HG03064 (cell line): ENCODE data around the gene GDPD5.
"Not testable (repeated sequence)": the region's sequence is repeated elsewhere in the genome, so short reads cannot be mapped to it uniquely, and the experiment has no call there.

Experiments
- ATAC-seq: cut with Tn5 transposase; IDR thresholded peaks from one replicate; pipeline ENCODE4 v1.9.1; 2021; ENCODE audit warnings: low read depth; ENCODE audit not compliant: unreplicated experiment

GDPD5 gene

DNA sequence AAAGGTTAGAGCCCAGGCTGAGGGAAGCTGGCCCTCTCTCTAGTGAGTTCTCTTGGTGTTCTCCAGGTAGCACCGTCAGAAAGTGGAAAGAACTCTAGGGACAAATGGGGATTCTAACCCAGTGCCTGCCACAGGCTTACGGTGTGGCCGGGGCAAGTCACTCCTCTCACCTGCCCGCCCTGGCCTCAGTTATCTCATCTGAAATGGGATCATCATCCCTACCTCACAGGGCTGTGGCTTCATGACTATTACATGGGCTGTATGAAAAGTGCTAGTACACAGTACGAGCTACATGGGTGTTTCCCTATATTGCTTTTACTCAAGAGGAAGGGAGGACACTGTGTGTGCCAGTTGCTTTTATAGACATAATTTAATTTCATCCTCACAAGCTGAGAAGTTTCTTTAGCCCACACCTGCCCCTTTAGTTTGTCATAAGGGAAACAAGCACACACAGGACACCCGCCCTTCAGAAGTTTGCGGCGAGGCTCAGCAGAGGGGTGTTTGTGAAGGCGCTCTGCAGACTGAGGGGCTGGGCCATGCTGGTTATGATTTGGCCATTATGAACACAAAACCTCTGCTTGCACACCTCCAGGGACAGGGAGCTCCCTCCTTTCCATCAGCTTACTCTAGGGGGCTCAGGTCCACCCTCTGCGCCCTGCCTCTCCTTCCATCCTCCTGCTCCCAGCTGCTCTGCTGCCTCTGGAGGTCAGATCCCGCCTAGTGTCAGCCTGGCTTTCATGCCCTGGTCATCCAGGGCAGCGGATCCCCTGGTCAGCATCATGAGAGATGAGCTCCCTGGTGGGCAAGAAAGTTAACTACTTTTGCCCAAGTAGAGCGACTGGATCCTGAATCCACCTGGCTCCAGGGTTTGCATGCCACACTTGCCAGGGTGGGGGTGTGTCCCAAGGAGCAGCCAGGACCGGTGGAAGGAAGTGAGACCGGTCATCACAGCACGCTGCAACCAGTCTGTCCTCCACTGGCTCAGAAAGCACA, 93.9 kb downstream of the GDPD5 start:
- no peak for ATAC-seq

- no peak for ATAC-seq
These were observed 94.8 kb downstream of the GDPD5 start for GRCh38 chr11:75430714-75431532.

DNA sequence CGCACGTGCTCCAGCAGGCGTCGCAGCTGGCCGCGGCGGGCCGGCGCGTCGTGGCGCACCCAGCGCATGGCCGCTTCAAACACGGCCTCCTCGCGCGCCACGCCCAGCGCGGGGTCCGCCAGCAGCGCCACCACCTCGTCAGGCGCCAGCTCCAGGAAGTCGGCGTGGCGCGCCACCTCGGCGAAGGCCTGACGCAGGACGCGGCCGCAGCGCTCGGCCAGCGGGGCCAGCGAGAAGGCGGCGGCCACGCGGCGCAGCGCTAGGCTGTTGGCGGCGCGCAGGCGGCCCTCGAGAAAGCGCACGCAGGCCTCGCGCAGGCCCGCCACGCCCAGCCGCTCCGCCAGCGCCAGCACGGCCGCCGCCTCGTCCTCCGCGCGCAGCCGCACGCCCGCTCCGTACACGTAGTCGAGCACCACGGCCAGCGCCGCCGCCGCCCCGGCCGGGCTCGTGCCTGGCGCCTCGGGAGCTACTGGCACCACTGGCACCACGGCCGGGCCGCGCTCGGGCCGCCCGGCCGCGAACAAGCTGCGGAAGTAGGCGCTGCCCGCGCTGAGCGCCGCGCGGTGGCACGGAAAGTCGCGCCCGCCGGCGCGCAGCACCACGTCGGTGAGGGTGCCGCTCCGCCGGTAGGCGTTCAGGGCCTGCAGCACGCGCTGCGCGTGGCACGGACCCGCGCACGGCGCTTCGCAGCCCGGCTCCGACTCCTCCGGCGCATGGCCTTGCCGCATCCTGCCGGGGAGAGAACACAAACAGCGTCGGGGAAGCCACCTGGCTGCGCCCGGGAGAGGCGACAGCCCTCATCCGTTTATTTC, 95.6 kb downstream of the GDPD5 start:
- ATAC-seq, result no peak

DNA sequence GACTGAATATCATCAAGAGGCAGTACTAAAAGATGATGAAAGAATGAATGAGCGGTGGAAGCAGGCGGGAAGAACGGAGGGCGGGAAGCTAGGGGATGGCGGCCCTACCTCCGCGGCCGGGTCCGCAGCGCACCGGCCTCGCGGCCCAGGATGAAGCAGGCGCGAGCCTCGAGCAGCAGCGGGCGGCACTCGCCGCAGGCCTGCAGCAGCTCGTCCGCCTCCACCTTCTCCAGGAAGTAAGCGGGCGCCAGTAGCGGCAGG, 96.2 kb downstream of the GDPD5 start:
- no peak for ATAC-seq

- no peak for ATAC-seq
These were observed 96.6 kb downstream of the GDPD5 start for GRCh38 chr11:75428989-75429640.

- no peak for ATAC-seq
These were observed 97.4 kb downstream of the GDPD5 start for GRCh38 chr11:75428281-75428724.

DNA sequence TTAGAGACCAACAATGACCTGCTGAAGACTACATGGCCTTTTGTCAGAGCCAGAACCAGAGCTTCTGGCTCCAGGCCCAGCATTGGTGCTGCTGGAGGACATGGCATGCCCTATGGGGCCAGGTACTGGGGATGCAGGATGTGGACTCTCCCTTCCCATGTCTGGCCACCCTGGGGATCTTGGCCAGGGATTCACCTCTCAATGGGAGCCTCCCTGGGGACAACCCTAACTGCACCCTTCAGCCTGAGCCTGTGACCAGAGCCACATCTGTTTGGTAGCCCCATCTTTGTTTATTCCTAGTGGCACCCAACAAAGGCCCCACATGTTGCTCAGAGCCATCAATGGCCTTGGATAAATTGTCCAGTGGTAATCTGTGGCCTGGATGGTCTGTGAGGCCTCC, 98.6 kb downstream of the GDPD5 start:
- ATAC-seq, result no peak

GRCh38 chr11:75426720-75427086, 99.0 kb downstream of the GDPD5 start:
- ATAC-seq, result no peak

GRCh38 chr11:75425422-75425821, 100.3 kb downstream of the GDPD5 start:
- ATAC-seq, result no peak

GRCh38 chr11:75424396-75424795, 101.3 kb downstream of the GDPD5 start:
- ATAC-seq, result no peak

DNA sequence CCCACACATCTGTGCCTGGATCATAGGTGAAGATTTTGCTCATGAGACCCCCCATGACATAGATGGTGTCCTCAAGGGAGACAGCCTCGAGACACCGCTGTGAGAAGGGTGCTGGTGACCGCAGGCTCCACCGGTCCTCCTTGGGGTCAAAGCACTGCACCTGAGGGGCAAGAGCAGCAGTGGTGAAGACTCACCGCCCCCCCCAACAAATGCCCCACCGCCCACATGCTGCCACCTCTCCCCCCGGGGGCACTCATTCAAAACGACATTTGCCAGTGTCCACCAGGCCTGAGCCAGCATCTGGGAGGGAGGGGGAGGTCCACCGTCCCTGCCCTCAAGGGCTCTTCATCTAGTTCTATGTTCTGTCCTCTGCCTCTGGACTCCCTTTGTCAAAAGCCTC, 102.0 kb downstream of the GDPD5 start:
- no peak for ATAC-seq

GRCh38 chr11:75422248-75423231, 103.2 kb downstream of the GDPD5 start:
- ATAC-seq, result no peak

DNA sequence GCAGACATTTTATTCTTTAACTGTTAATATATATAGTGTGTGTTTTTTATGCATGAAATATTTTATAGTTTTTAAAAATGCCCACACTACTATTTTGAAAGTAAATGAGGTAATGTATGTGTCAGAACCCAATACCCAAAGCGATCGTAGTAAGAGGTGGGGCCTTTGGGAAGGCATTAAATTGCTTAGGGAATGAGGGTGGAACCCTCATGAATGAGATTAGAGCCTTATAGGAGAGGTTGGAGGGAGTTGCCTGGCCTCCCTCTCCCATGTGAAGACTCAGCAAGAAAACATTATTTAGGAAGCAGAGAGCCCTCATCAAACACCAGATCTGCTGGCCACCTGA, 103.9 kb downstream of the GDPD5 start:
- no peak for ATAC-seq

DNA sequence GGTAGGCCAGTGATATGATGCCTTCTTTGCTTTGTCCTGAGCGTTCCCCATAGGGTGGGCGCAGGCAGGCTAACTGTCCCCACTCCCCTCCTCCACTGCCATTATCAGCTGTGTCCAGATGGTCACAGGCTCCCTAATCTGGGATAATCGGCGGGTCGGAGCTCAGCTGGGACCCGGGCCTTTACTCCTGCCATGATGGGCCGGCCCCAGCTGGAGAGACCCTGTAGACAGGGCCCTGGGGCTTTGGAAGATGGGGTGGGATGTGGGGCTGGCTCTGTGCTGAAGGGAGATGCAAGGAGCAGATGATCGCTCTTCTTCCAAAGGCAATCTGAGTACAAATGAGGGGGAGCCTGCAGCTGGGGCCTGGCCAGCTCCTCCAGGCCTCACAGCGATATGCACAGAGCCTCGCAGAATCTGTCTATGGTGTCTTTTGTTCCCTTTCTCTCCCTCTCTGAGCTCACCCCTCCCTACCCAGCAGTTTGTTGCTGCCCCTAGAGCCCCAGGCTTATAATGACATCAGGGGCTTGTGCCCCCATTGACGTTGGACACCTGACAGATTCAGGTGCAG, 104.6 kb downstream of the GDPD5 start:
- no peak for ATAC-seq

DNA sequence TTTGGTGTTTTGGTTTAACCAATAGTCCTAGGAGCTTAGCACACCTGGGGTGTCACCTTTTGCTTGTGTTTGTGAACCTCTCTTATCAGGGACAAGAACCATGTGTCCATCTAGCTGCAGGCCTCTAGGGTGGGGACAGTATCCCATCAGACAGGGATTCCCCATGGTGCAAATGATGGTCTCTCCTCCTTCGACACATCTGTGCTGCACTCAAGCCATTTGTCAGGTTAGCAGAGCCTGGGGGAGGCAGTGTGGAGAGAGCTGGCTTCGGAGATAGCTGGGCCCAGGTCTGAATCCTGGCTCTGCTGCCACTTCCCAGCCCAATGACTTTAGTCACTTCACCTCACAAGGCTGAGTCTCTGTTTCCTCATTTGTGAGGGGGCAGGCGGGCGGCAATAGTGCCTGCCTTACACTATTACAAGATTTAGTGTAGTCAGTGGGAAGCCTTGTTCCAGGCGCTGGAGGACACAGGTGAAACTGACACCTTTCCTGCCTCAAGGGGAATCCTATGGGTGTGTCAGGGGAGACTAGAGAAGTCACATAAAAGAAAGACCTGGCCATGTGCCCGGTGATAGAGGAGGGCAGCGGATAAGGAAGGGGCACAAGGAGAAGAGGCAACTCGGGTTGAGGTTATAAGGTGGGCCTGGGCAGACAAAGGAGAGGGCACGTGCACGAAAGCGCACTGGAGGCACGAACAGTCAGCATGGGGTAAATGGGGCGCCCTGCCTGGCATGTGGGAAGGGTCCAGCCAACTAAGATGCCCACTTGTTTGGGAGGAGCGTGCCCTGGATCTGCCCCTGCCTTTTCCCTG, 105.3 kb downstream of the GDPD5 start:
- no peak for ATAC-seq

DNA sequence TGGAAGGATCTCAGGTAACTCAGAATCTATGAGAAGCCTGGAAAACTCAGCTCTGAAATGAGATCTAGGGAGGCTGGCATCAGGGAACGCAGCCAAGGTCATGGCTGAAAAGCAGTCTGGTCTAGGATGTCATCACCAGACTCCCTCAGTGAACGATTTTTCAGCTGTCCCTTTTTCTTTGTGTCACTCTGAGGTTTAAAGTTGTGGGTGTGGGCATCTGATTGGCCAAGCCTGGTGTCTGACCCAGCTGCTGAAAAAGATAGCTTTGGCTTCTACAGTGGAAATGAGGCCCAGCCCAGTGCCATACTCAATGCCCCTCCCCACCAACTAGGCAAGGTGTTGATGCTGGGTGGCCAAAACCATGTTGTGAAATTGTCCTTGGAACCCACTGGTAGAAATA, 111.9 kb downstream of the GDPD5 start:
- no peak for ATAC-seq

GRCh38 chr11:75413146-75413545, 112.6 kb downstream of the GDPD5 start:
- ATAC-seq, result not testable (repeated sequence)

GRCh38 chr11:75409971-75410370, 115.8 kb downstream of the GDPD5 start:
- ATAC-seq, result not testable (repeated sequence)
